Naive thymus-derived CD4-positive, alpha-beta T cell (primary cell): ENCODE data around the gene ARL9. TPM values are rescaled to one million over a fixed set of nuclear protein-coding genes. Genes with fewer than 3 reads are reported as not detected.

Experiments used
- ATAC-seq: fragments of 150-1000 bp; cut with Tn5 transposase; 2 replicates; pipeline ENCODE4 v1.10.0; 2021; ENCODE audit warnings: mild to moderate bottlenecking, moderate library complexity
- CTCF ChIA-PET: fragments of 350-600 bp; sonication (Branson Sonifier 250); formaldehyde crosslinking; loops from one replicate; lab custom pipeline; 2021; ENCODE audit warnings: antibody characterized with exemption; lab: Charles Lee
- POLR2A ChIA-PET: fragments of 350-600 bp; sonication (Branson Sonifier 250); formaldehyde crosslinking; loops from one replicate; lab custom pipeline; 2021; ENCODE audit warnings: antibody characterized with exemption, inconsistent platforms; lab: Charles Lee
- DNase-seq, 9 donors: peaks; one replicate each; pipeline versions ENCODE4 v3.0.0 to v3.0.0-alpha.2; 2020 to 2022; ENCODE audit warnings: mixed read lengths in 1 of 9
- H3K27ac ChIP-seq: one replicate; pipeline ENCODE4 v1.7.0; 2013; ENCODE audit warnings: mild to moderate bottlenecking, low read depth, low read length, moderate library complexity
- H3K27me3 ChIP-seq, 2 donors: one replicate each; pipeline ENCODE4 v1.7.0; 2013; ENCODE audit warnings: low read length in 2 of 2, mild to moderate bottlenecking in 2 of 2, moderate library complexity in 2 of 2; ENCODE audit not compliant: control insufficient read depth in 2 of 2, insufficient read depth in 2 of 2
- H3K36me3 ChIP-seq, 3 experiments: 1 replicate in 2 of 3; 2 replicates in 1 of 3; pipeline ENCODE4 v1.7.0; 2013; ENCODE audit warnings: low read length in 3 of 3, mild to moderate bottlenecking in 3 of 3, moderate library complexity in 1 of 3; ENCODE audit not compliant: insufficient read depth in 3 of 3, control insufficient read depth in 2 of 3
- H3K4me1 ChIP-seq, 2 donors: one replicate each; pipeline ENCODE4 v1.7.0; 2013; ENCODE audit warnings: low read length in 2 of 2, mild to moderate bottlenecking in 2 of 2, moderate library complexity in 1 of 2; ENCODE audit not compliant: control insufficient read depth in 2 of 2, insufficient read depth in 2 of 2
- H3K4me3 ChIP-seq: 2 replicates; pipeline ENCODE4 v1.7.0; 2013; ENCODE audit warnings: mild to moderate bottlenecking, low read length
- H3K9me3 ChIP-seq, 3 experiments: 1 replicate in 2 of 3; 2 replicates in 1 of 3; pipeline ENCODE4 v1.7.0; 2013; ENCODE audit warnings: low read length in 3 of 3; ENCODE audit not compliant: control insufficient read depth in 2 of 3
- H3K27ac Mint-ChIP-seq, 9 donors: one replicate each; pipeline ENCODE4 v1.8.0; 2020 to 2022; ENCODE audit warnings: mixed read lengths in 9 of 9, mild to moderate bottlenecking in 8 of 9, moderate library complexity in 5 of 9, inconsistent platforms in 2 of 9
- H3K27me3 Mint-ChIP-seq, 5 donors: one replicate each; pipeline ENCODE4 v1.8.0; 2021 to 2022; ENCODE audit warnings: mixed read lengths in 5 of 5, mild to moderate bottlenecking in 1 of 5
- H3K36me3 Mint-ChIP-seq, 5 donors: one replicate each; pipeline ENCODE4 v1.8.0; 2020 to 2022; ENCODE audit warnings: mixed read lengths in 5 of 5, mild to moderate bottlenecking in 3 of 5, inconsistent platforms in 1 of 5
- H3K4me1 Mint-ChIP-seq, 7 donors: one replicate each; pipeline ENCODE4 v1.8.0; 2020 to 2022; ENCODE audit warnings: mixed read lengths in 7 of 7, mild to moderate bottlenecking in 3 of 7, inconsistent platforms in 1 of 7
- H3K4me3 Mint-ChIP-seq, 10 donors: one replicate each; pipeline ENCODE4 v1.8.0; 2020 to 2022; ENCODE audit warnings: mild to moderate bottlenecking in 10 of 10, mixed read lengths in 10 of 10, moderate library complexity in 6 of 10, inconsistent platforms in 2 of 10
- H3K9me3 Mint-ChIP-seq, 11 donors: one replicate each; pipeline ENCODE4 v1.8.0; 2020 to 2022; ENCODE audit warnings: mixed read lengths in 11 of 11, mild to moderate bottlenecking in 4 of 11, inconsistent platforms in 1 of 11, moderate library complexity in 1 of 11
- intact Hi-C, 2 donors: fragments of 100-400 bp; cut with micrococcal nuclease; formaldehyde crosslinking; loops; one replicate each; pipeline ENCODE4 v1.15.1; 2023
- polyA plus RNA-seq, 2 donors: library from polyadenylated mRNA; unstranded; fragments of 300-500 nt; fragmentation: Illumina TruSeq; gene quantifications; one replicate each; pipeline ENCODE4 v1.2.3, GENCODE V29; 2021
- total RNA-seq, 6 experiments: library from RNA in 5 of 6; stranded (reverse) in 5 of 6; gene quantifications; 1 replicate in 5 of 6; 2 replicates in 1 of 6; pipeline ENCODE4 v1.2.3 and lab custom pipeline; 2021 to 2026

ARL9 gene
- under 1 TPM in 2 of 5 experiments, not detected in 3; 0.19 to 0.43 TPM for total RNA-seq
- not detected for polyA plus RNA-seq
- total RNA-seq (lab: John Stamatoyannopoulos, UW) = not detected

- Histone ChIP-seq H3K4me1 (peaks cover 7 to 8% of the 10 kb centered on the region in 2 donors), H3K27ac (peak within 1 kb of the TSS; percentile 44), H3K27me3 (no peaks in the 10 kb centered on the region), H3K36me3 (peaks cover 0 to 12% (median 3%) of the 10 kb centered on the region in 3 experiments), H3K9me3 (no peaks in the 10 kb centered on the region), H3K4me3 (peak within 1 kb of the TSS; percentile 67)
- POLR2A ChIA-PET = interaction anchor here (0.8 kb wide), 1 partner anchor 69 kb away, joined by 3 read pairs; the partner anchor contains the start of gene PAICS
- CTCF ChIA-PET = no interaction called here
- peak within 1 kb of the TSS in 8 of 9 donors; percentile 49 to 88 (median 72) for H3K27ac Mint-ChIP-seq
- ATAC-seq (peak; percentile 96), DNase-seq (peak; percentile 49 to 77 (median 68))
- H3K4me3 Mint-ChIP-seq = peak within 1 kb of the TSS; percentile 66 to 96 (median 88)
- H3K4me1 Mint-ChIP-seq = peaks cover 13 to 20% (median 17%) of the 10 kb centered on the region in 7 donors
- peaks cover 0 to 12% (median 0%) of the 10 kb centered on the region in 5 donors for H3K27me3 Mint-ChIP-seq
- intact Hi-C loops = loop anchor here (1.0 to 5.0 kb wide), 8 partner anchors 25 to 472 kb away; partner anchors contain the start of genes NOA1 (in 1 of the 2) and PAICS (in 1 of the 2)
- peaks cover 0 to 2% (median 0%) of the 10 kb centered on the region in 11 donors for H3K9me3 Mint-ChIP-seq
- peaks cover 0 to 15% (median 10%) of the 10 kb centered on the region in 5 donors for H3K36me3 Mint-ChIP-seq
Measured at GRCh38 chr4:56505269-56506130, at the start of gene ARL9. TSS of gene ARL9 (plus strand) at chr4:56505791. CDS start at chr4:56505863, 72 bp downstream.

- no peak overlapping the region for H3K27ac ChIP-seq
- no peaks in the 10 kb centered on the region for H3K9me3 ChIP-seq
- no peak overlapping the region for H3K4me3 ChIP-seq
- ChIA-PET POLR2A (no interaction called here), CTCF (no interaction called here)
- no peaks in the 10 kb centered on the region for H3K27me3 ChIP-seq
- Mint-ChIP-seq H3K27me3 (no peaks in the 10 kb centered on the region), H3K4me3 (no peak overlapping the region), H3K27ac (peak overlapping the region in 3 of 9 donors; percentile 2 to 32 (median 2)), H3K9me3 (no peaks in the 10 kb centered on the region), H3K4me1 (peaks cover 14 to 26% (median 22%) of the 10 kb centered on the region in 7 donors), H3K36me3 (peaks cover 14 to 36% (median 18%) of the 10 kb centered on the region in 5 donors)
- H3K4me1 ChIP-seq = peaks cover 0 to 1% of the 10 kb centered on the region in 2 donors
- intact Hi-C loops = loop anchor here (10.0 kb wide), 2 partner anchors 605 to 1065 kb away; partner anchors contain the start of genes EXOC1 (in 1 of the 2) and TMEM165 (in 1 of the 2)
- peaks cover 0 to 51% (median 0%) of the 10 kb centered on the region in 3 experiments for H3K36me3 ChIP-seq
- no peak for ATAC-seq
- DNase-seq = no peak
Measured at GRCh38 chr4:56460085-56460484, 45.5 kb upstream of the ARL9 start.

- Histone ChIP-seq H3K4me1 (peaks cover 13 to 15% of the 10 kb centered on the region in 2 donors), H3K27ac (no peak overlapping the region), H3K9me3 (no peaks in the 10 kb centered on the region), H3K36me3 (peaks cover 0 to 37% (median 0%) of the 10 kb centered on the region in 3 experiments), H3K27me3 (no peaks in the 10 kb centered on the region), H3K4me3 (no peak overlapping the region)
- no peaks in the 10 kb centered on the region for H3K27me3 Mint-ChIP-seq
- H3K4me1 Mint-ChIP-seq = peaks cover 26 to 44% (median 43%) of the 10 kb centered on the region in 7 donors
- H3K9me3 Mint-ChIP-seq = no peaks in the 10 kb centered on the region
- H3K36me3 Mint-ChIP-seq = peaks cover 8 to 23% (median 14%) of the 10 kb centered on the region in 5 donors
- DNase-seq = no peak
- intact Hi-C loops = loop anchor here (10.0 kb wide), 2 partner anchors 607 to 1067 kb away; partner anchors contain the start of genes EXOC1 (in 1 of the 2) and TMEM165 (in 1 of the 2)
- ATAC-seq = no peak
- ChIA-PET CTCF (no interaction called here), POLR2A (interaction anchor here (0.6 to 1.6 kb wide), 2 partner anchors 24 to 26 kb away, joined by 3 to 4 read pairs; partner anchors contain the start of genes PAICS and PPAT)
- H3K4me3 Mint-ChIP-seq = no peak overlapping the region
- H3K27ac Mint-ChIP-seq = peak overlapping the region in 2 of 9 donors; percentile 1 to 34
Measured at GRCh38 chr4:56462157-56462556, 43.4 kb upstream of the ARL9 start.

- no peaks in the 10 kb centered on the region for H3K9me3 Mint-ChIP-seq
- peaks cover 8 to 19% (median 14%) of the 10 kb centered on the region in 5 donors for H3K36me3 Mint-ChIP-seq
- Histone ChIP-seq H3K36me3 (peaks cover 0 to 32% (median 0%) of the 10 kb centered on the region in 3 experiments), H3K9me3 (no peaks in the 10 kb centered on the region), H3K4me3 (no peak overlapping the region), H3K27ac (no peak overlapping the region), H3K27me3 (no peaks in the 10 kb centered on the region), H3K4me1 (peaks cover 17 to 18% of the 10 kb centered on the region in 2 donors)
- ATAC-seq (no peak), DNase-seq (no peak)
- peak overlapping the region in 2 of 9 donors; percentile 2 to 9 for H3K27ac Mint-ChIP-seq
- H3K4me3 Mint-ChIP-seq = no peak overlapping the region
- intact Hi-C loops = loop anchor here (10.0 kb wide), 2 partner anchors 609 to 1069 kb away; partner anchors contain the start of genes EXOC1 (in 1 of the 2) and TMEM165 (in 1 of the 2)
- no peaks in the 10 kb centered on the region for H3K27me3 Mint-ChIP-seq
- H3K4me1 Mint-ChIP-seq = peaks cover 33 to 56% (median 51%) of the 10 kb centered on the region in 7 donors
- ChIA-PET POLR2A (no interaction called here), CTCF (interaction anchor here (0.6 kb wide), 1 partner anchor 8 kb away, joined by 6 read pairs; no protein-coding TSS in a partner anchor)
Measured at GRCh38 chr4:56463711-56464110, 41.9 kb upstream of the ARL9 start.

GRCh38 chr4:56464581-56464980 is 41.0 kb upstream of the ARL9 start:
- Histone ChIP-seq H3K27ac (no peak overlapping the region), H3K4me1 (peaks cover 25 to 26% of the 10 kb centered on the region in 2 donors), H3K27me3 (no peaks in the 10 kb centered on the region), H3K36me3 (peaks cover 0 to 25% (median 0%) of the 10 kb centered on the region in 3 experiments), H3K9me3 (no peaks in the 10 kb centered on the region), H3K4me3 (no peak overlapping the region)
- intact Hi-C loops = loop anchor here (10.0 kb wide), 2 partner anchors 610 to 1070 kb away; partner anchors contain the start of genes EXOC1 (in 1 of the 2) and TMEM165 (in 1 of the 2)
- Mint-ChIP-seq H3K36me3 (peaks cover 9 to 18% (median 14%) of the 10 kb centered on the region in 5 donors), H3K9me3 (no peaks in the 10 kb centered on the region), H3K27ac (peak overlapping the region in 4 of 9 donors; percentile 0 to 94 (median 26)), H3K4me3 (peak overlapping the region; percentile 14 to 100 (median 50)), H3K4me1 (peaks cover 40 to 65% (median 58%) of the 10 kb centered on the region in 7 donors), H3K27me3 (no peaks in the 10 kb centered on the region)
- DNase-seq (no peak), ATAC-seq (no peak)
- POLR2A ChIA-PET = no interaction called here
- CTCF ChIA-PET = interaction anchor here (1.0 to 1.1 kb wide), 2 partner anchors 29 to 39 kb away, joined by 3 to 5 read pairs; partner anchors contain the start of gene PPAT
